HL-60/S4 treated with phorbol 12-myristate 13-acetate at 8.2 ng/mL for 4 days and 3 days (cell line): Measurements from ENCODE around the gene SUCO.
"Not testable (repeated sequence)": the region's sequence is repeated elsewhere in the genome, so short reads cannot be mapped to it uniquely, and the experiment has no call there.

Experiments
- in situ Hi-C: fragments of 300-500 bp; cut with MboI; formaldehyde crosslinking; loops from 2 replicates; pipeline ENCODE4 v1.15.0; 2022; ENCODE audit warnings: low sequenced_read_pairs

The SUCO gene, protein sequence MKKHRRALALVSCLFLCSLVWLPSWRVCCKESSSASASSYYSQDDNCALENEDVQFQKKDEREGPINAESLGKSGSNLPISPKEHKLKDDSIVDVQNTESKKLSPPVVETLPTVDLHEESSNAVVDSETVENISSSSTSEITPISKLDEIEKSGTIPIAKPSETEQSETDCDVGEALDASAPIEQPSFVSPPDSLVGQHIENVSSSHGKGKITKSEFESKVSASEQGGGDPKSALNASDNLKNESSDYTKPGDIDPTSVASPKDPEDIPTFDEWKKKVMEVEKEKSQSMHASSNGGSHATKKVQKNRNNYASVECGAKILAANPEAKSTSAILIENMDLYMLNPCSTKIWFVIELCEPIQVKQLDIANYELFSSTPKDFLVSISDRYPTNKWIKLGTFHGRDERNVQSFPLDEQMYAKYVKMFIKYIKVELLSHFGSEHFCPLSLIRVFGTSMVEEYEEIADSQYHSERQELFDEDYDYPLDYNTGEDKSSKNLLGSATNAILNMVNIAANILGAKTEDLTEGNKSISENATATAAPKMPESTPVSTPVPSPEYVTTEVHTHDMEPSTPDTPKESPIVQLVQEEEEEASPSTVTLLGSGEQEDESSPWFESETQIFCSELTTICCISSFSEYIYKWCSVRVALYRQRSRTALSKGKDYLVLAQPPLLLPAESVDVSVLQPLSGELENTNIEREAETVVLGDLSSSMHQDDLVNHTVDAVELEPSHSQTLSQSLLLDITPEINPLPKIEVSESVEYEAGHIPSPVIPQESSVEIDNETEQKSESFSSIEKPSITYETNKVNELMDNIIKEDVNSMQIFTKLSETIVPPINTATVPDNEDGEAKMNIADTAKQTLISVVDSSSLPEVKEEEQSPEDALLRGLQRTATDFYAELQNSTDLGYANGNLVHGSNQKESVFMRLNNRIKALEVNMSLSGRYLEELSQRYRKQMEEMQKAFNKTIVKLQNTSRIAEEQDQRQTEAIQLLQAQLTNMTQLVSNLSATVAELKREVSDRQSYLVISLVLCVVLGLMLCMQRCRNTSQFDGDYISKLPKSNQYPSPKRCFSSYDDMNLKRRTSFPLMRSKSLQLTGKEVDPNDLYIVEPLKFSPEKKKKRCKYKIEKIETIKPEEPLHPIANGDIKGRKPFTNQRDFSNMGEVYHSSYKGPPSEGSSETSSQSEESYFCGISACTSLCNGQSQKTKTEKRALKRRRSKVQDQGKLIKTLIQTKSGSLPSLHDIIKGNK (N-terminal part only)

DNA sequence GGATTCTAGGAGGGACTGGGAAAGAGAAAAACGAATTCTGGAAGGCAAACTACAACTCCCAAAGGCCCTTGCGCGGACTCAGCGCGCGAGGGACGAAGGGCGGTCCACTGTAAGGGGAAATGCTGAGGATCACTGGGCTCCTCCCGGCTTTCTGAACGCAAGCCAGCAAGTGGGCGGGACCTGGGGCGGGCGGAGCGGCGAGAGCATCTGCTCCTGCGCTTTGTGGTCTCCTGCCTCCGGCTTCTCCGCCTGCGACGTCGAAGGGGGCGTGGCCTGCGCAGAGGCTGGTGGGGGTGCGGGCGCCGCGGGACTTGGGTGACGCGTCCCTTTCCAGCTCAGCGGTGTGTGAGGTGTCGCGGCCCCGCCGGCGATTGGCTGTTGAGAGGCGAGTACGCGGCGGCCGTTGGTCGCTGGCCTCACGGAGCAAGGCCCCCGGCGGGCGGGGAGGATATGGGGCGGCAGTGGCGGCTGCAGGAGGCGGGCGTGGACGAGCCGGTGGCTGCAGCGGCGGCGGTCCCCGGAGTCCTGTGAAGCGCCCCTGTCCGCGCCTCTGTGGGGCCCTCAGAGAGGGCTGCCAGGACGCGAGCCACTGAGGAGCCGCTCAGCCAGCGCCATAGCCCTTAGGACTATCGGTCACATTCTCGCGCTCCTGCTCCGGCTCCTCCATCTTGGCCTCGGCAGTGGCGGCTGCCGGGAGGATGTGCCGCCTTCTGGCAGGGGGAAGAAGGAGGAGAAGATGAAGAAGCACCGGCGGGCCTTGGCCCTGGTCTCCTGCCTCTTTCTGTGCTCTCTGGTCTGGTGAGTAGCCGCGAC lies at the start of gene SUCO:
SUCO (plus strand) TSS at position 451 of the 813 bp plus-strand sequence; CDS start at position 737, 286 bp downstream.
- in situ Hi-C loops: no loop called here

DNA sequence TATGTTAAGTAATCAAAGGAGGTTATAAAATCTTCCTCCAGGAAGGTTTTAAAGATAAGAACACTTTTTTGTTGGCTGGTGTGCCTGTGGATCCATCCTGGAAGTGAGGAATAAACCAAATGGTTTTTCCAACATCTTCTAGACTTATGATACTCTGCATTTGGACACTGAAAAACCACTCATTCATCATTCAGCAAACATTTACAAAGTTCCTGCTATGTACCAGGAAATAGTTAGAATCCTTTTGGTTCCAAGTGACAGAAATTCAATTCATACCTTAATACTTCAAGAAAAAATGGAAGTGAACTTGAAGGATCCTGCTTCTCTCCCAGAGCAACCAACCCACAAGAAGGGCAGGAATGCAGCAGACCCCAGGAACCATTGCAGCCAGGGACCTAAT lies 49.5 kb upstream of the SUCO start:
- in situ Hi-C loops: no loop called here

DNA sequence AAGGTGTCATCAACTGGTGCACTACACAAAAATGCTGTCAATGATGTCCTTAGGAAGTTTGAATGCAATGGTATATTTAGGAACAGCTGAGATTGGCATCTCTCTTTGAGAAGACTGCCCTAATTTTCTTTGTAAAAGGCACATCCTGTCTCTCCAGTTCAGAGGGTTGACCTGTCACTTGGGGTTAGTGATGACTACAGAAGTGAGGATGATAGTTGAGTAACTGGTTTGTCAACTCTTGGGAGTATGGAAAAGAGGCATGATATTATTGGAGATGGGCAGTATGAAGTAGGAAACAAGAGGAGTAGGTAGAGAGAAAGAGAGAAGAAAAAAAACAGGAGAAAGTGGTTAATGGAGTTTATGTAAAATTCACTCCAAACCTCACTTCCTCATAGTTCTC lies 48.7 kb upstream of the SUCO start:
- in situ Hi-C loops: no loop called here

DNA sequence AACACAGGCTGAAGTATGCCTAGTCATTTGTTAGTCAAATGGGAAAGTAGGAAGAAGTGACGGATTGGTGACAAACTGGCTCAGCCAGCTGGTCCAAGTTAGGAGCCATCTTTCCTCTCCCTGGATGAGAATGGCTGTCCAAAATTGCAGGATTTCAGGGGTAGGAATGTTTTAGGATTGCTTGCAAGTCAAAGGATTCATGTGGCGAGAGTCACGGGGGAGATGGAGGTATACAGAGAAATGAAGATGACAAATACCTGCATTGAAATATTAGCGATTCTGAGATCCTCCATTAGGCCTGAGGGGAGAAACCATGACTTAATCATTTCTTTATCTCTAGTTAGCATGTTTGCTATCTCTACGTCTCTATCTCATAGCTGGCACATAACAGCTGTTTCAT lies 47.3 kb upstream of the SUCO start:
- in situ Hi-C loops: no loop called here

DNA sequence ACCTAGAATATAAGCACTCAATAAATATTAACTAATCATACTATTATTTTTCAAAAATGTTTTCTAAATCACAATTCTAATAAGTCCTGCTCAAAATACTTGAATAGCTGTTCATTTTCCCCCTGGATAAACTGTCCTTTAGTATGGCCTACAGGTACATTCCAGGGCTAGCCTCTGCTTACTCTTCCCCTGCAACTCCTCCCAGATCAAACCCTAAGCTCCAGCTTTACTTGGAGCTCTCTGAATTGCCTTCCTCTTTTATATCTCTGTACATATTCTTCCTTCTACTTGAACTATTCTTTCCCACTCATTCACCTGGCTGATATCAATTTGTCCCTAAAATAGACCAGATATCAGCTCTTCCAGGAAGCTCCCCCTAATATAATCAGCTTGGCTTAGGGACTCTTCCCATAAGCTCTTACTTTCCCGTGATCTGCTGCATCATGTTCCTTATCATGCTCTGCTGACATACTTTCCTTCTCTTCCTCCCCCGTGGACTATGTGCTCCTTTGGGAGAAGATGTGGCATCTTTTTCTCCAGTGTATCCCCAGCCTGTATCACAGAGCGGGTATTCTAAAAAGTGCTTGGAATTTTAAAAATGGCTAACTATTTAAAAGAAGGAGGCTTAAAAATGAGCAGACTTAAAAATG lies 46.0 kb upstream of the SUCO start:
- in situ Hi-C loops: no loop called here

DNA sequence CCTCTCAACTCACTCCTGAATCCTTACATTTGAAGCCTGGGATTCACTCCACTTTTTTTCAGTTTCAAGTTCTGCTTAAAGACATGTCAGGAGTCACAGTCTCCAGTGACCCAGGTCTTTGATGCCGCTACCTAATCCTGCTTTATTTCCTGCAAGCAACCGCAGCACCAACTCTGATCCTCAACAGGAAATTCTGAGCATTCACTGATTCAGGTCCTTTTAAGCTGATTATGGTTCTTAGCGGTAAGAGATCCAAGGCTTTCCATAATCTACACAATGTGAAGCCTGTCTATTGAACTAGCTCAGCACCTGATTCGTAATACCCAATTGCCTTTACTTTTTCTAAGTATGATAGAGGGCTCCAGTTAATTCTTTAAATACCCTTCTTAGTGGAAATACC lies 45.4 kb upstream of the SUCO start:
- in situ Hi-C loops: no loop called here

DNA sequence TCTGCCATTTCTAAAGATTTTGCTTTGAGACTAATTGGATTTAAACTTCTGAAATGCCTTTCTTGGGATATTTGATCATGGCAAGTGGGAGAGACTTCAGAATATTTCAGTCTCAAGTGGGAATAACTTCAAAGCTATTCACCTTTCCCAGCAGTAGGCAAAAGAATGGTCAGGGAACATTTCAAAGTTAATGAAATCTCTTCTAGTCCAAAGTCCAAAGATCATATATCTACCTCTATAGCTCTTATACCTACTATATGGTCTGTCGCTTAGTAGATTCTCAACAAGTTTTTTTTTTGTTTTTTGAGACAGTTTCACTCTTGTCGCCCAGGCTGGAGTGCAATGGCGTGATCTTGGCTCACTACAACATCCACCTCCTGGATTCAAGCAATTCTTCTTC lies 44.6 kb upstream of the SUCO start:
- in situ Hi-C loops: no loop called here

DNA sequence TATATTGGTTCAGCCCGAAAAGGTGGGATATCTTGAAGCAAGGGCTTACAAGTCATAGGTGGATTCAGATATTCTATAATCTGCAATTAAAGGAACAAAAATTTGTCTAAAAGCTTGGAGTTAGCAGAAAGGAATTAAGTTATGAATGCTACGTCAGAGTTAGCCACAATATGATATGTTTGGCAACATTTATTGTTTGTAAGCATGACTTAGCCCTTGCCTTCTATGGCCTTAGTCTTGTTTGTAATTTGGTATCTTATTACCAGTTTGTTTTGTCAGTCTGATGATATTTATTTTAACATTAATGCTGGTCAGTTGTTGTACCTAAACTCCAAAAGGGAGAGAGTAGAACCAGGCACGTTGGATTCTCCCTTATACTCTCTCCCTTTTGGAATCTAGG lies 43.1 kb upstream of the SUCO start:
- in situ Hi-C loops: no loop called here

DNA sequence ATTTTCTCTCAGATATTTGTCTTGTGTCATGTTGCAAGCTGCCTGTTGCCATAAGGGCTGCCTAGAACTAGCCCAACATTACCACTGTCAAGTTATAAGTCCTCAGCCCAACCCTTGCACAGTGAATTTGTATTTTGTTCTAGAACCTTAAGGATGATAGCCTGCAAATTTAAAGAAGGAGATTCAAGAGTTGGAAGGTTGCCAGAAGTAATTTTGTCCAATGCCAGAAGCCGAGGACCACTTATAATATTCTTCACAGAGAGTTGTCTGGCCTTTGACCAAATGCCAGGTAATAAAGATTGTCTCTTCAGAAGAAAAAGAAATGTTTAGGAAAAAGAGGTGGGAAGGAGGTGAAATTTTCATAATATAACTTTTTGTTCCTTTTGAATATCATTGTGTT lies 40.5 kb upstream of the SUCO start:
- in situ Hi-C loops: no loop called here

DNA sequence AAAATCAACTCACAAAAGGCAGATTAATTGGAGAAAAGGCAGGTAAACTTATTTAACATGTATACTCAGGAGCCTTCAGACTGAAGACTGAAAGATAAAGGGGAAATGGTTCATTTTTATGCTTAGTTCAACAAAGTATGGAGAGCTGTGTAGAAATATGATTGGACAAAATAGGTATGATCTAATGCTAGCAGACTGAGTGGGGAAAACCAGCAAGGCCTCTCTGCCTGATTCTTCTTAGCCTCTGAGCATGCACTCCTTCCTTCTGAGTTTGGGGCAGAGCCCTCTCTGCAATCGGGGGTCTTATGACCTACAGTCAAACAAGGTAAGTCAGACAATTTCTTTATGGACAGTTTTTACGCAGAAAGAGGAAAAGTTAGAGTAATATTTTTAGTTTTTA lies 38.8 kb upstream of the SUCO start:
- in situ Hi-C loops: no loop called here

DNA sequence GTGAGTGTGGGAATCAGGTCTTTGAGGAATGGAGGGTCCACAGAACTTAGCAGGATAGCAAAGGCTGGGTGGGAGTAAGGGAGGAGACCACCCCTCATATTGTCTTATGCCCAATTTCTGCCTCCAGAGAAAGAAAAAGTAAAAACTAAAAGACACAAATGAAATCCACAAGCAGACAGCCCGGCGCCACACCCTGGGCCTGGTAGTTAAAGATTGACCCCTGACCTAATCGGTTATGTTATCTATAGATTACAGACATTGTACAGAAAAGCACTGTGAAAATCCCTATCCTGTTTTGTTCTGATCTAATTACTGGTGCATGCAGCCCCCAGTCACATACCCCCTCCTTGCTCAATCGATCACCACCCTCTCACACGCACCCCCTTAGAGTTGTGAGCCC lies 36.8 kb upstream of the SUCO start:
- in situ Hi-C loops: not testable (repeated sequence)

DNA sequence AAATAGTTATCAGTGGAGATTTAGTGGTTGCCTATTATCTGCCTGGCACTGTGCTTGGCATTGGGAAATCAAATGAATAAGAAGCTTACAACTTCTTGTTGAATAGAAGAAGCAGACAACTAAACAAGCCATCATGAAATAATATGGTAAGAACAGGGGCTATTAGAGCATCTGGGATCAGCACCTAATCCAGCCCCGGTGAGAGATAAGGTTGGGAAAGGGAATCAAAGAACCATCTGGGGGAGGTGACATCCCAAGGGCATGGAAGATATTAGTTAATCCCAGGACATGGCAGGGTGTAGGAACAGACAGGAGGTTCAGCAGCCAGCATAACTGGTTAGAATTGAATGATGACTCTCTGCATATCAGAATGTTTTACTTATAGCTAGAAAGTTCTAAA lies 36.3 kb upstream of the SUCO start:
- in situ Hi-C loops: no loop called here

DNA sequence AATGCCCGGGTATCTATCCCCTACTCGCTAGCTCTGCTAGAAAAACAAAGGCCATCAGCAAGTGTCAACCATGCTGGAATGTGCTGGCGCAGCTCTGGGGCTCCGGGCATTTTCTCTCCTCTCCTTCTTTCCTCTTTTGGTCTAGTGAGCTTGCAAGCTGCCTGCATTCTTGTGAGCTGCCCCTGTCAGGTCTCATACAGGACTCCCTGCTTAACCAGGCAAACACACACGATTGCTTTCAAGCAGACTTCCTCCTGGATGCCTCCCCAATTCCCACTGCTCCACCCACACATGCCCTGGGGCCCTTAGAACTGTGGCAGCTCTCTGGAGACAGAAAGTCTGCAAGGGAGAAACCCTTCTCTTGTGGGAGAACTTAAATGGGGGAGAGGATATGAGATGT lies 35.7 kb upstream of the SUCO start:
- in situ Hi-C loops: no loop called here

DNA sequence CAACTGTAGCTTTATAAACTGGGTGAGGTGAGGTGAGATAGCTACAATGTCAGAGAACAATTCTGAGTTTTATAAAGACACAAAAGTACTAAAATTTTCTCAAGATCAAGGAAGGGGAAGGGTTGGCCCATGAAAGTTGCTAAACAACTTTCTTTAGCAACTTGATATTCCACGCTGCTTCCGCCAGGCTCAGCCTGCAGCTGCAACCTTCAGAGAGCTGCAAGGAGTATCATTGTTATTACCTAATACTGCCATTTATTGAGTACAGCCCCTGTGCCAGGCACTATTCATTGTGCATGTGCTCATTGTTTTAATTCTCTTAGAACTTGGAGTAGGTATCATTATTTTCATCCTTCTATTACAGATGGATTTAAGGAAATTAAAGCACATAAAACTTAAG lies 34.1 kb upstream of the SUCO start:
- in situ Hi-C loops: no loop called here

DNA sequence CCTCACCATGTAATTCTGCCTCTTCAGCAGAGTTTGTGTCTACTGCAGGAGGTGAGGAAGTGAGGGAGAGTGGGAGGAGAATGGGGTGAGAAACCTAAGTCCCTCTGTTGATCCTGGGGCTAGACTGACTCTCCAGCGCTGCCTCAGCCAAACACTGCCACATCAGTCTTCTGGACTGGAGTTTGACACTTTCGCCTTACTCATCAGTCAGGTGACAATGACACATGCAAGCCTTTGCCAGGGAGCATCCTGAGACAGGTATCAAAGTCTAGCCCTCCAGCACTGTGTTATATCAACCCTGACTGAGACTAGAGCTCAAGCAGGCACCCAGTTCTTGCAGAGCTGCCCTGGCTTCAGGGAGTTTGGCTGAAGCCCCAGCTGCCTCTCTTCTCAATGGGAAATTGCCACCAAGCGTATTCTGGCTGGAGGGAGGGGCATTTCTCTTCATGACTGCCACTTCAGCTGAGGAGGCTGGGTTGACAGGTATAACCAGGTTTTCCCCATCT lies 33.3 kb upstream of the SUCO start:
- in situ Hi-C loops: no loop called here

DNA sequence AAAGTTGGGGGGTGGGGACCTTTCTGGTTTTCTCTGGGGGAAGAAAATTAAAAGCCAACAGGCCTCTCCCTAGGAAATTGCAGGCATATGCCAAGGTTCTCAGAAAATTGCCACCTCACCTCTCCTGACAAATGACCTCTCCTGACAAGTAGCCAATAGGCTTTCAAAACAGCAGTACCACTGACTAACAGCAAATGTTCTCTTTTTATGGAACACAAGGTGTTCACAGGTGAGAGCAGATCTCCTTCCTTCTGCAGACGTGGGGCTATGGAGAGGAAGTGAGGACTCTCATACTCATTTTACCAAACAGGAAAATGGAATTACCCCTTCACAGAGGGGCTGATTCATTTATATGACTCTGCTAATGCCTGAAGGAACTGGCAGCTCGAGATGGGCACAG lies 32.7 kb upstream of the SUCO start:
- in situ Hi-C loops: no loop called here

DNA sequence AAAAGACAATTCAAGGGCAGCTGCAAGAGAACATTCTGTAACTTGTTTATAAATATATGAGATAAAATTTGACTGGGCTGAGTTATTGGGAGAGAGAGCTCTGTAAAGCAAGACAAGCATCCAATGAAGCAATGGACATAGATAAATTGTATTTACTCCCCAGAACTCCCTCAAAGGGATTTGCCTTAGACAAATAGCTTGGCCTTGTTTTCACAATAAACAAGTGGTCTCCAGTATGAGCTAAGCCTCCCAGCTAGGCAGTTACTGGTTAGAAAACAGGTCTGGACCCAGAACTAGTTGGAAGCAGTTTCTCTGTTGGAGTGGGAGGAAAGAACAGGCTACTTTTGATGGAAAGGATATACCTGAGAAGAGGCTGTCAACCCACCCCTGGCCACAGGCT lies 25.2 kb upstream of the SUCO start:
- in situ Hi-C loops: no loop called here

DNA sequence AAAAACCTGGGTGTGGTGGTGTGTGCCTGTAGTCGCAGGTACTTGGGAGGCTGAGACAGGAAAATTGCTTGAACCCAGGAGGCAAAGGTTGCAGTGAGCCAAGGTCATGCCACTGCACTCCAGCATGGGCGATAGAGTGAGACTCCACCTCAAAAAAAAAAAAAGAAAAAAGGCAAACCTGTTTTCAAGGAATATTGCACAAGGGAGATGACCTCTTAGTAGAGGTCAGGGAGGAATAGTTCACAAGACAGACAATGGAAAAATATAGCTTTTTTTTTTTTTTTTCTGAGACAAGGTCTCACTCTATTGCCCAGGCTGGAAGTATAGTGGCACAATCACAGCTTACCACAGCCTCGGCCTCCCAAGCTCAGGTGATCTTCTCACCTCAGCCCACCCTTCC lies 22.5 kb upstream of the SUCO start:
- in situ Hi-C loops: no loop called here

DNA sequence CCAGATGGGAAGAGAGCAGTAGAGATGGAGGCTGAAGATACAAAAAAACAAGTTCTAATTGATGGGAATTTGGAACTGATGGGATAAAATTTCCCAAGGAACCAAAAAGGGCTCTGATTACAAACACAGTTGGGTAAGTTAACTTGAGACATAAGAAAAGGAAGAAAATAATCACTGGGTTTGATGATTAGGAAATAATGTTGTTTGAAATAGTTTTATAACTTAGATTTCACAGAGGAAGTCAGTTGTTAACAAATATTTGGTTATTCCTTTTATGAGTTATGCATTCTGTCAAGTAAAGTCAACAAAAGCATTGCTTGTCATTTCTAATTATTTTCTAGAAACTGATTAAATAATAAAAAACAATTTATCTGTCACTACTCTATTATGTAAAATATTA lies 20.4 kb upstream of the SUCO start:
- in situ Hi-C loops: no loop called here

DNA sequence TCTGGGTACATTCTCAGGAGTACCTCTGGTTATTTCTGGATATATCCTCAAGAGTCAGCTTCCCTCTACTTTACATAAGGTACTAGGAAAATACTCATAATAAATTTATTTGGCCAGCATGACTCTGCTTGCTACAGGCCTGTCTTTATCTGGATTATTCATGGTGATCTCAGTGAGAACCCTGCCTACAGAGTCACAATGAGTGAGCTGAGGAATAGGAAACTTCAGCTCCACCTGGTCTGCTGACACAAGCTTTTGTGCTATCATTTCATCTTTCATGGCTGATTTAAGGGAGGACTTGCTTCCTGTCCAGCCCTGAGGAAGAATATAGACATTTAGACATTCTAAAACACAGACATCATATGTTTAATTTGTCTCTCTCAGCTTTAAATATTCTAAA lies 19.5 kb upstream of the SUCO start:
- in situ Hi-C loops: no loop called here
